PC-9 (cell line): ENCODE results near the gene AIG1.

ENCODE experiments used
- CTCF ChIP-seq: fragments of 200-600 bp; sonication (generic); conservative IDR thresholded peaks from 2 replicates; pipeline ENCODE4 v1.6.1; 2017; ENCODE audit warnings: mixed run types, antibody characterized with exemption, mild to moderate bottlenecking, moderate library complexity
- EZH2 ChIP-seq: fragments of 200-600 bp; sonication (generic); IDR thresholded peaks from 2 replicates; pipeline ENCODE4 v1.8.0; 2017; ENCODE audit warnings: antibody characterized with exemption, low read depth

GRCh38 chr6:143321491-143322086, 260.9 kb downstream of the AIG1 start:
- TF ChIP-seq CTCF (no peak), EZH2 (no peak)
